CD4-positive, alpha-beta T cell (primary cell): ENCODE data around the gene UBE2F. TPM values are rescaled to one million over a fixed set of nuclear protein-coding genes. Genes with fewer than 3 reads are reported as not detected.

ENCODE experiments used
- ATAC-seq: fragments of 200-7000 bp; cut with Tn5 transposase; one replicate; pipeline ENCODE4 v1.10.0; 2022; ENCODE audit warnings: mild to moderate bottlenecking; ENCODE audit not compliant: poor library complexity
- CTCF ChIA-PET: fragments of 350-600 bp; sonication (Branson Sonifier 250); formaldehyde crosslinking; loops from one replicate; lab custom pipeline; 2021; ENCODE audit warnings: antibody characterized with exemption, inconsistent platforms; lab: Charles Lee
- POLR2A ChIA-PET: fragments of 350-600 bp; sonication (Branson Sonifier 250); formaldehyde crosslinking; loops from one replicate; lab custom pipeline; 2021; ENCODE audit warnings: antibody characterized with exemption, inconsistent platforms; lab: Charles Lee
- DNase-seq, 14 experiments: peaks; one replicate each; pipeline ENCODE4 v3.0.0-alpha.2; 2013 to 2020; ENCODE audit warnings: mixed read lengths in 2 of 14
- H3K27ac ChIP-seq, 2 donors: one replicate each; pipeline versions ENCODE4 v1.5.1 to v1.7.0; 2013; ENCODE audit warnings: low read length in 2 of 2, low read depth in 1 of 2, mild to moderate bottlenecking in 1 of 2
- H3K27me3 ChIP-seq, 2 experiments: 1 replicate in 1 of 2; 2 replicates in 1 of 2; pipeline versions ENCODE4 v1.6.1 to v1.7.0; 2013; ENCODE audit warnings: low read length in 2 of 2, control low read depth in 1 of 2, mild to moderate bottlenecking in 1 of 2, moderate library complexity in 1 of 2; ENCODE audit not compliant: insufficient read depth in 2 of 2, control insufficient read depth in 1 of 2
- H3K36me3 ChIP-seq: one replicate; pipeline ENCODE4 v1.6.1; 2013; ENCODE audit warnings: low read length, control low read depth; ENCODE audit not compliant: insufficient read depth
- H3K4me1 ChIP-seq: one replicate; pipeline ENCODE4 v1.6.1; 2013; ENCODE audit warnings: low read length, control low read depth; ENCODE audit not compliant: insufficient read depth
- H3K4me3 ChIP-seq: one replicate; pipeline ENCODE4 v1.5.1; 2013; ENCODE audit warnings: mild to moderate bottlenecking, low read length, moderate library complexity
- H3K9me3 ChIP-seq, 2 experiments: 1 replicate in 1 of 2; 2 replicates in 1 of 2; pipeline versions ENCODE4 v1.6.1 to v1.7.0; 2013; ENCODE audit warnings: low read length in 2 of 2, mild to moderate bottlenecking in 2 of 2, control low read depth in 1 of 2, moderate library complexity in 1 of 2; ENCODE audit not compliant: control insufficient read depth in 1 of 2, insufficient read depth in 1 of 2
- H3K27ac Mint-ChIP-seq: one replicate; pipeline ENCODE4 v1.8.0; 2020; ENCODE audit warnings: mixed read lengths
- H3K27me3 Mint-ChIP-seq: one replicate; pipeline ENCODE4 v1.8.0; 2021; ENCODE audit warnings: mixed read lengths
- H3K36me3 Mint-ChIP-seq: one replicate; pipeline ENCODE4 v1.8.0; 2021; ENCODE audit warnings: low read depth, mixed read lengths
- H3K4me1 Mint-ChIP-seq: one replicate; pipeline ENCODE4 v1.8.0; 2021; ENCODE audit warnings: low read depth, mixed read lengths
- H3K4me3 Mint-ChIP-seq: one replicate; pipeline ENCODE4 v1.8.0; 2020; ENCODE audit warnings: mild to moderate bottlenecking, mixed read lengths
- H3K9me3 Mint-ChIP-seq: one replicate; pipeline ENCODE4 v1.8.0; 2020; ENCODE audit warnings: mixed read lengths
- CTCF ChIP-seq: fragments of 200-600 bp; IDR thresholded peaks from one replicate; pipeline ENCODE4 v1.8.0; 2022; ENCODE audit warnings: antibody characterized with exemption, mild to moderate bottlenecking
- intact Hi-C, 2 experiments: fragments of 100-400 bp; cut with DNase I in 1 of 2; cut with micrococcal nuclease in 1 of 2; formaldehyde crosslinking; loops; one replicate each; pipeline versions ENCODE4 v1.15.1 to v1.9.0; 2023 to 2025; cut with DNase I, micrococcal nuclease
- total RNA-seq, 174 experiments: library from RNA in 2 of 174; stranded (reverse) in 2 of 174; gene quantifications; one replicate each; pipeline ENCODE4 v1.2.3 and lab custom pipeline; 2021 to 2026

Gene UBE2F
- total RNA-seq, 2 experiments from 2014 or later: 23.2 to 27.4 TPM

- Histone ChIP-seq H3K27ac (no peak overlapping the region), H3K36me3 (peaks cover 10% of the 10 kb centered on the region), H3K9me3 (no peaks in the 10 kb centered on the region), H3K4me1 (peaks cover 10% of the 10 kb centered on the region), H3K4me3 (no peak overlapping the region), H3K27me3 (no peaks in the 10 kb centered on the region)
- DNase-seq (no peak), ATAC-seq (no peak)
- Mint-ChIP-seq H3K4me1 (peaks cover 9% of the 10 kb centered on the region), H3K9me3 (no peaks in the 10 kb centered on the region), H3K36me3 (peaks cover 75% of the 10 kb centered on the region), H3K27ac (no peak overlapping the region), H3K4me3 (no peak overlapping the region), H3K27me3 (no peaks in the 10 kb centered on the region)
- TF ChIP-seq CTCF: no peak
- ChIA-PET CTCF (no interaction called here), POLR2A (interaction anchor here (1.4 kb wide), 1 partner anchor 15 kb away, joined by 3 read pairs; the partner anchor contains the start of gene SCLY)
- intact Hi-C loops: no loop called here
Measured at GRCh38 chr2:238075397-238075796, 108.6 kb downstream of the UBE2F start.

- POLR2A ChIA-PET: interaction anchor here (0.6 kb wide), 1 partner anchor 8 kb away, joined by 3 read pairs; no protein-coding TSS in a partner anchor
- Histone ChIP-seq H3K9me3 (no peaks in the 10 kb centered on the region), H3K27ac (no peak overlapping the region), H3K27me3 (no peaks in the 10 kb centered on the region), H3K36me3 (peaks cover 18% of the 10 kb centered on the region), H3K4me3 (no peak overlapping the region), H3K4me1 (no peaks in the 10 kb centered on the region)
- H3K4me3 Mint-ChIP-seq: no peak overlapping the region
- DNase-seq: no peak
- no peak for TF ChIP-seq CTCF
- CTCF ChIA-PET: interaction anchor here (1.0 kb wide), 1 partner anchor 154 kb away, joined by 3 read pairs; no protein-coding TSS in a partner anchor
- H3K27ac Mint-ChIP-seq: no peak overlapping the region
- H3K4me1 Mint-ChIP-seq: peaks cover 9% of the 10 kb centered on the region
- intact Hi-C loops: no loop called here
- no peak for ATAC-seq
- H3K36me3 Mint-ChIP-seq: peaks cover 85% of the 10 kb centered on the region
- no peaks in the 10 kb centered on the region for H3K9me3 Mint-ChIP-seq
- no peaks in the 10 kb centered on the region for H3K27me3 Mint-ChIP-seq
Measured at GRCh38 chr2:238077292-238077691, 110.5 kb downstream of the UBE2F start.

- H3K4me1 ChIP-seq: no peaks in the 10 kb centered on the region
- Mint-ChIP-seq H3K27me3 (no peaks in the 10 kb centered on the region), H3K9me3 (no peaks in the 10 kb centered on the region), H3K4me3 (no peak overlapping the region), H3K36me3 (peaks cover 88% of the 10 kb centered on the region), H3K27ac (no peak overlapping the region), H3K4me1 (peaks cover 5% of the 10 kb centered on the region)
- H3K27me3 ChIP-seq: no peaks in the 10 kb centered on the region
- no peak overlapping the region for H3K4me3 ChIP-seq
- no peak for TF ChIP-seq CTCF
- H3K36me3 ChIP-seq: peaks cover 35% of the 10 kb centered on the region
- ChIA-PET CTCF (no interaction called here), POLR2A (no interaction called here)
- ATAC-seq (no peak), DNase-seq (no peak)
- intact Hi-C loops: no loop called here
- no peak overlapping the region for H3K27ac ChIP-seq
- no peaks in the 10 kb centered on the region for H3K9me3 ChIP-seq
Measured at GRCh38 chr2:238079874-238080327, 113.1 kb downstream of the UBE2F start.
